Measurements from ENCODE around the gene CDH4. TPM values are rescaled to one million over a fixed set of nuclear protein-coding genes. Genes with fewer than 3 reads are reported as not detected.

Gene CDH4
- total RNA-seq, 1 donor from 2014 or later, result 0.17 TPM

DNA sequence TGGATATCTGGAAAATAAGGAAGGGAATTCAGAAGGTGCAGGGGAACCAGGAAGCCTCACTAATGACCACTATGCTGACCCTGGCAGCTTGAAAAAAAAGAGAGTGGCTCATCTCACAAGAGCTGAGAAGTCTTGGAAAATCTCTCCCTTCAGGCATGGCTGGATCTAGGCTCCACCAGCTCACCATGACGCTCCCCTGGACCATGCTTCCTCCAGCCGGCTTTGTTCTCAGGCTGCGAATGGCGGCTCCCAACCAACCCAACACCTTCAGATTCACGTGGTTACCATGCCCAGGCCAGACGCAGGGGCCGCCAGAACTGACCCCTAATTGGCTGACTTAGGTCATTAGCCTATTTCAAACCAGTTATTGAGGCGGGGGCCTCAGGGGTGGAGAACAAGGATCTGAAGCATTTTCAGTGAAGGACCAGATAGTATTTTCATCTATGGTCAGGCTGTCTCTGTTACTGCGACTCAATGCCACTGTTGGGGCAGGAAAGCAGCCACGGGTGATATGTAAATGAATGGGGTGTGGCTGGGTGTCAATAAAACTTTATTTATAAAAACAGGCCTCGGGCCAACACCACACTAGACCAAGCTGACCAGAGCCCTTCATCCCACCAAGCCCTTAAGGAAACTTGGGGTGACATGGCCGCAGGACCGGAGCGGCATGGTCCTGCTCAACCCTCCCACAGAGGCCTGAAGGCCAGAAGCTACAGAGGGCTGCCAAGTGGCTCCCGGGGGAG, 653.9 kb downstream of the CDH4 start:
- DNase-seq, result no peak

DNA sequence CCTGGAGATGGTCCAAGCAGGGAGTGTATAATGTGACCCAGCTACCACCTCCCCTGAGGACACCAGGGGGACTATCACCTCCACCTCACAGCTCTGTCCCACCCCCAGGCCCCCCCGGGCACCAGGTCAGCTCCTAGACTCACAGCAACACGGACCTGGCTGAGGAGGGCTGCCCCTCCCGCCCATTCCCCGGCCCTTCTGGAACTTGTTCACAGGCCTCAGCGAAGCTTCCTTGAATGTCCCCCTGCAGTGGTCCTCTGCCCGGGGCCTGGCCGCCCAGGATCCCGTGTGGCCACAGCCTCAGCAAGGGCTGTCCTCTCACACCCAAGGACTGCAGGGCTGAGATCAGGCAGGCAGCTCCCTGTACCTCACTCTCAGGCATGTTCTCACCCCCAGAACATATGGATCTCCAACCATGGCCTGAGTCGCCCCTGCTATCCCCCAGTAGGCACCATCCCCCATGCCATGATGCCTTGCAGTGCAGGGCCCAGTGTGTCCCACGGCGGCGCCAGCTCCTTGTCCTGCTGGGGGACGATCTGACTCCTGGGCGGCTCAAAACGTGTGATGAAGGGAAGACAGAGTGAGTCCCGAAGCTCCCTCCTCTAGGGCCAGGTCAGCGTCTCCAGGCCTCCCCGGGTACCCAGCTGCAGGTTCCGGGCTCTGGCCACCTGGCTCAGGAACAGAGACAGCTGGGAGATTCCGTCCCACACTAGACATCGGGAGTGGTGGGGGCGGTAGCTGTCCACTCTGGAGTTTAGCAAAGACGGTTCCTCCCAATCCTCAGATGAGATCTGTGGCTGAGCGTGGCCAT, 655.2 kb downstream of the CDH4 start:
- no peak for DNase-seq

DNA sequence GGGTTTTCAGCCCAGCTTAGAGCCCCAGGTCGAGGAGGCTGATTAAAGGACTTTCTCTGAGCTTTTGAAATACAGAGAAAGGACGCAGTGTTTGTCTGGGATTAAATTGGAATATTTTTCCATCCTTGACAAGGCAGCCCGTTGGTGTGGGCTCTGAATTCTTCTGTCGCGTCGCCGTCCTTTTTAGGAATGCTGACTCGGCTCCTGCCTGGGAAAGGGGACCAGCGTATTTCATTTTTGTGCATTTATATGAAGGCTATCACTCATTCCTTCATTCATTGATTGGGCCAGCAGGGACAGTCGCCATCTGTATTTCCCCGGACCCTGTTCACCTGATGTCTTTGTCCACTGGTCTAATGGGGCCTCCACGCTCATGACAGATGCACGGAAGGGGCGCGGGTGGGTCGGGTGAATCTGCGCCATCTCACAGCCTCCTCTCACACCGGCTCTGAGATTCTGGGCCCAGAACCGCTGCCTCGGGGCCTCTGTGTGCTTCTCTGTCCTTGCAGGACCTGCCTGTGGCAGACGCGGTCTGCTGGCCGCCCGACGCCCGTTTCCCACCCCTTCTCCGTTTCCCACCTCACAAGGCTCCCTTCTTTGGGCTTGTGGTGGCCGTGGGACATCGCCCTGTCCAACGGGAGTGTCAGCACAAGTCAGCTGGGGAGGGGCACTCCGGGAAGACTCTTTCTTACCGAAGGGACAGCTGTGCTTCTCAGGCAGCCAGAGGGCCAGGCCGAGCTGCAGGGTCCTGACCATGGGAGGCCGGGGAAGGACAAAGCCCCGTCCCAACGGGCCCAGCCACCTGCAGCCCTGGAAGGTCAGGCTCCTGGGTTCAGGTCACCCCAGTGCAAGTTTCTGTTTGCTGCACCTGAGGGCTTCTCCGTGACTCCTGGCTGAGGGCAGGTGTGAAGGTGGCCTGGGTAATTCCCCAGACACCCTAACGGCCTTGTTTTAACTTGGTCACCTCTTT, 656.3 kb downstream of the CDH4 start:
- no peak for DNase-seq

DNA sequence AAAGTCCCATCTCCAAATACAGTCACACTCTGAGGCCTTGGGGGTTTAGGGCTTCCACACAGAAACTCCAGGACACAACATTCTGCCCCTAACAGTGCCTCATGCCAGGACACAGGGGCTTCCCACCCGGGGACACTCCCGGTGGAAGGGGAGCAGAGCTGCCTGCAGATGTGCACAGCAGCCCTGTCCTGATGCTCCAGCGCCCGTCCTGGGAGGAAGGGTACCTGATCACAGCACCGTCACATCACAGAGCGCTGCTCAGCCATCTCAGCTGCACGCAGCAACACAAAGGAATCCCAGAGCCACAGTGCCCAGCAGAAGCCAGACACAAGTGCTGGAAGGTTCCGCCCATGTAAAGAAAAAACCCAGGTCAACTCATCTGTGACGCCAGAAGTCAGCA, 657.0 kb downstream of the CDH4 start:
- DNase-seq, result no peak

DNA sequence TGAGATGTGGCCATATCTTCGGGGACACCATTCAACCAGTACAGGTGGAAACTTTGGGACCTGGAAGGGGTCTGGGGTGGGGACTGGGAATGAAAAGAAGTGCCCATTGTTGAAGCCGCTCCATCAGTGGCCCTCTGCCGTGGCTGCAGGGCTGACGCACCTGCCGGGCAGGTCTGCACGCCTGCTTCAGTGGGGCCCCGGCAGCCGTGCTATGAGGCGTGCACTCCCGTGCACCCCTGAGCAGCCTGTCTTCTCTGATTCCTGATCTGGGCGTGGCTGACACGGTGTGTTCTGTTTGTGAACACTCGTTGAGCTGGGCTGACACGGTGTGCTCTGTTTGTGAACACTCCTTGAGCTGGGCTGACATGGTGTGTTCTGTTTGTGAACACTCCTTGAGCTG, 657.8 kb downstream of the CDH4 start:
- DNase-seq, result no peak

DNA sequence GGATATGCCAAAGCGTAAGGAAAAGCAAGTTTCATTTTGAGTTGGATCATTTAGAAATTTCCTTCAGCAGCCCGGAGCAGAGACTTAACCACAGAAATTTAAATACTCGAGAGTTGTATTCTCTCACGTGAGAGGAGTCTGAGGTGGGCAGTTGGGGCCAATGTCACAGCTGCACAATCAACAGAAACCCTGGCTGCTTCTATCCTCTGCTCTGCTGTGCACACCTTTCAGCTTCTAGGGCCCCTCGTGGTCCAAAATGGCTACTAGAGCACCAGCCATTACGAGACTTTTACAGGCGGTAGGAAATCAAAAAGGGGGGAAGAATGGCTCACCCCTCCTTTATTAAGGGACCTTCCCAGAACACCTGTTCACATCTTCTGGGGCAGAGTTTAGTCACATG, 659.8 kb downstream of the CDH4 start:
- DNase-seq, result no peak

DNA sequence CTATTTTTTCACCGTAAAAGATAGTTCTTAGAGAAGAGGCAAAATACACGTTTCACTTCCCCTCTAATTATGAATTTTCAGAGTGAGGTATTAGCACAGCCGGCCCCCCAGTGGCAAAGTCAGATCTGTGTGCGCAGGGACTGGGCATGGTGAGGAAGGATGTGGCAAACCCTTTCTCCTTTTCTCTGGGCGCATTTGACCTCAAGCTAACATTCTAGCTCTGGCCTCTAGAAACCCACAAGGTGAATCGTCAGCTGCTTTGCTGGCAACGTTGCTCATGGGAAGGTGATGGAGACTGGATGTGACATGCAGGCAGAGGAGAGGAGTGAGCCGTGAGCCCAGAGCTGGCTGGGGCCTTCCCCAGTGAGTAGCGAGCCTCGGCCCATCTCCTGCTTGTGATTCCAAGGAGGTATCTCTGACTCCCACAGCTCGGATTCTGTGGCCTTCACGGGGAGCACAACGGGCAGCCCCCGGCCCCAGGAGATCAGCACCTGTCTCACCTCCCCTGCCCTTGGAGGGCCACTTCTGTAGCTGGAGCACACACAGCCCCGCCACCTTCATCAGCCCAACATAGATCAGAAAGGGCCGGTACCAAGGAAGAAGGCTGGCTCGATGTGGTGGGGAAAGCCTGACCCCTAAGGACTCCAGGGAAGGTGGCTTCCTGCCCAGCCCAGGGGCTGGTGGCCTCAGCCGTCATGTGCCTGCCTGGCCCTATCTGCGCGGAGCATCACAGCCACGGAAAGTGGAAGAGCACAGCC, 660.8 kb downstream of the CDH4 start:
- DNase-seq, result no peak

DNA sequence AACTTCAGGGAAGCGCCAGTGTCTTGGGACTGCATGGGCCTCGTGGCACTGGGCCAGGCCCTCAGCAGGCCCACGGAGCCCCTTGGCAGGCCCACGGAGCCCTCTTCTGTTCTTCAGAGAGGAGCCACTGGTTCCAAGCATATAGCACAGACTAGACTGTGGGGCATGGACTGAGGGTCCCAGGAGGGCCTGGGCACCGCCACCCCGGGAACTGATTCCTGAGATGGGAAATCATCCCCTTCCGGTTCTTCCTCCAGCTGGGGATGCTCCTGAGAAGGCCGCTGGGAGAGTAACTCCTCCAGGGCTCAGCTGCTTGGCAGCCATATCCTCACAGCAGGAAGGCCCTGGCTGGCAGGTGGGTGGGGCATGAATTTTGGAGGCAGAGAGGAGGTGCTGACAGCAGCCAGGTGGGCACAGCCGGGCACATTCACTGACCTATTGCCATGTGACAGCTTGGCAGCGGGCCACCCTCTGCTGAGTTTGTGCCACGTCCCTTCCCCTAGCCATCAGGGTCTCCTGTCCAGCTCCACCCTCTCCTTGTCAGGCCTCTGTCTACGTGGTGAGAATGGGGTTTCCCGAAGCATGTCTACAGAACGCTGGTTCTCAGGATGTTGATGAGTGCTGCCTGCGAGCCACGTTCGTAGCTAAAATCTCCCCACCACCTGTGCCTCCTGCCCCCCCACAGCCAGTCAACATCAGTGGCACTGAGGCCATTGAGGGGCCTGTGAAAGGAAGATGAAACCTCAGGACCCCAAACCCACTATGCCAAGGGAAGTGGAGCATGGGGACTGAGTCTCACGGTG, 661.6 kb downstream of the CDH4 start:
- no peak for DNase-seq

DNA sequence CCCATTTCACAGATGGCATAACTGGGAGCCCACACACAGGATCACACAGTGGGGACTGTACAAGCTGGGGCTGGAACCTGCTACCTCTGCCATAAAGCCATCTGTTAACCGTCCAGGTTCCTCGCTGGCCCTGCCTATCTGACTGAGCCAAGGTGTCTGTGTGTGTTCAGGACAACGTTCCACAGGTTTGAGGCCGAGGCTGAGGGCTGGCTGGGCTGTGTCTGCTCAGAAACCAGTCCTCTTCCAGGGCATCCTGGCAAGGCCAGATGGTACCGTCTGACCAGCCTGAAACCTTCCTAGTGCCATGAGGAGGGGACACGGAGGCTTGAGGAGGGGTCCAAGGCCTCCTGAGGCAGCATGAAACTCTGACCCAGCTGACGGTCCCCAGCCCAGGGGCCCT, 663.0 kb downstream of the CDH4 start:
- no peak for DNase-seq

DNA sequence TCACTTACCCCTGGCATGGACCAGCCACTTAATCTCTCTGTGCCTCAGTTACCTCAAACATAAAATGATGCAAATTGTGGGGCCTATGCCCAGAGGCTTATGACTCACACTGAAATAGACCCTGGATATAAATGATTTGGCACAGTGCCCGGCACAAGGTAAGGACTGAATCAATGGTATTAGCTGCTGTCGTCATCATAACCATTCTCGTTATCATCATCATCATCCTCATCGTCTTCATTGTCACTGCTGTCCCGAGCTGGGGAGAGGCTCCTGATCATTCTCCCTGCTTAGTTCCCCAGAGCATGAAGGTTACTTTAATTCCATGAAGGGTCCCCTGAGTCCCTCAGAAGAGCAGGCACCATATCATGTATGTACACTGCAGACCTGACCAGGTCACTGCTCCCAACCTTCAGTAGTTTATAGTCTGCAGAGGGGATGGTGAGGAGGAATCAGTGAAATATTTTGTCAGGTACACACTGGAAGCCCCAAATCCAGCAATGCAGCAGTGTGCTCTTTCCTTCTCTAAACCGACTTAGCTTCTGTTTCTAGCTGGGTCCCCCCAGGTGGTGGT, 664.3 kb downstream of the CDH4 start:
- no peak for DNase-seq

DNA sequence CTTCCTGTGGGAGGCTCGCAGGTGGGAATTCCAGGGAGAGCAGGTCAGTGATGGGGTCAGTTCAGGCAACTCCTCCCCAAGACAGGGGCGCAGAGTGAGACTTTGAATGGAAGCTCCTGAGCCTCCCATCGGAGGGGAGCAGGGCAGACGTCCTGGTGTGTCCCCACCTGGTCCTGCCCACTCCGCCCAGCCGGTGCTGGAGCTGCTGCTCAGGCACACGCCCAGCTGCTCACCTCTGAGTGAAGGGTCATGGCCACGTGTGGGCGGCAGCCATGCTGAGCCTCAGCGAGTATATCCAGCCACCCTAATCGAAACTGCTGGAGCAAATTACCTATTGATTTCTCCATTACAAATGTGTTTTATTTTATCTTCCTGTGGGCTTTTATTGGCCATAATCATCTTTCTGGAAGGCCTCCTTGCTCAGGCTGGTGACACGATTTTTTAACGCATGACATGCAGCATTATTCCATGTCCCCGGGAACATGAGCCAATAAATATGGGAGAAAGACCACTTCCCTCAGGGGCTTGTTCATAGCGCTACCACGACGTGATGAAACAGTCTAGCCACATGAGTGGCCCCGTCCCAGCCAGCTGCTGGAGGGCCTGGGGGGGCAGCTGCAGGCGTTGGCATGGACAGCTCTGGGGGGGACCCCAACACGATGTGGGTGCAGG, 665.5 kb downstream of the CDH4 start:
- DNase-seq, result no peak

DNA sequence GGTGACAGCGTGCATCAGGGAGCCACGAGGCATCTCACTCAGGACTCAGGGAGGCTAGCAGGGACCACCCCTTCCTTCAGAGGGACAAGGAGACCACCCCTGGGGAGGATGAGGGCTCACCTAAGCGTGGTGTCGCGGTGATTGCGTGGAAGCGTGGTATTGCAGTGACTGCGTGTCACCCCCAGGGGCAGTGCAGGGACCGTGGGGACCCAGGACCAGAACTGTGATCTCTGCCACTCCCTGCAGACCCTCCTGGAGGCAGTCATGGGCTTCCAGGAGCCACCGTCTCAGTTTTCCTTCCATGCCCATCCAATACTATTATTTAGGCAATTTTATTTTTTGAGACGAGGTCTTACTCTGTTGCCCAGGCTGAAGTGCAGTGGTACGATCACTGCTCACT, 666.5 kb downstream of the CDH4 start:
- no peak for DNase-seq

DNA sequence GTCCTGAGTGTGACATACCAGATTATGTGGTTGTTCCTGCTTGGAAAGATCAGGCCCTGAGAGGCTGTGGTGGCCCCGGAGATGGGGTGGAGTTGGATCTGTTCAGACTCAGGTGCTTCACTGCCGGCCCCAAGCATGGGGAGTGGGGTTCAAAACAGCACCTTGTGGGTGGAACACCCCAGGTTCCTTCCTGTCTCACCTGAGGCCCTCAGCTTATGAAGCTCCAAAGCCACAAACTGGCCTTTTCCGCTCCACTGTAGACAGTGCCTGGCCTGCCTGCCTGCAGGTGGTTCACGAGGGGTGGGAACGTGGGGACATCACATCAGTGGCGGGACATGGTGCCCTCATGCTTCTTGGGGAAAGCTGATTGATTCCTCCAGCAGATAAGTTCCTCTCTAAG, 667.2 kb downstream of the CDH4 start:
- DNase-seq, result no peak

DNA sequence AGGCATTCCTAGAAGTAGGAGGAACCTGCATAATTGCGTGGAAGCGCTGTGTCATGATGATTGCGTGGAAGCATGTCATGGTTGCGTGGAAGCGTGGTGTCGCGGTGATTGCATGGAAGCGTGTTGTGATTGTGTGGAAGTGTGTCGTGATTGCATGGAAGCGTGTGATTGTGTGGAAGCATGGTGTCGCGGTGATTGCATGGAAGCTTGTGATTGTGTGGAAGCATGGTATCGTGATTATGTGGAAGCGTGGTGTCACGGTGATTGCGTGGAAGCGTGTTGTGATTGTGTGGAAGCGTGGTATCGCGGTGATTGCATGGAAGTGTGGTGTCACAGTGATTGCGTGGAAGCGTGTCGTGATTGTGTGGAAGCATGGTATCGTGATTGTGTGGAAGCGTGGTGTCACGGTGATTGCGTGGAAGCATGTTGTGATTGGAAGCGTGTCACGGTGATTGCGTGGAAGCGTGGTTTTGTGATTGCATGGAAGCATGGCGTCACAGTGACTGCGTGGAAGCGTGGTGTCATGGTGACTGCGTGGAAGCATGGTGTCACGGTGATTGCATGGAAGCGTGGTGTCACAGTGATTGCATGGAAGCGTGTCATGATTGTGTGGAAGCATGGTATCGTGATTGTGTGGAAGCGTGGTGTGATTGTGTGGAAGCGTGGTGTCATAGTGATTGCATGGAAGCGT, 667.8 kb downstream of the CDH4 start:
- no peak for DNase-seq

DNA sequence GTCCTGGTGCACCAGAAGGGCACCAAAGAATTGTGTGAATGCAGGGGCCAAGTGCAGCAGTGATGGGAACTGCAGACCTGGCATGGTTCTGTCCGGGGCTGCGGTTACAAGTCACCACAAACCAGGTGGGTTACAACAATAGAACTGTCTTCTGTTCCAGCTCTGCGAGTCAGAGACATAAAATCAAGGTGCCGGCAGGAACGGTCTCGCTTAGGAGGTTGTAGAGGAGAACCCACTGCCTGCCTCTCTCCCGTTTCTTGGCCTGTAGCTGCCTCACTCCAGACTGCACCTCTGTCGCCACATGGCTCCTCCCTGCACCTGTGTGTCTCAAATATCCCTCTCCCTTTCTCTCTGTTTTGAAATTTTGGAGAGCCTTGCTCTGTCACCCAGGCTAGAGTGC, 670.4 kb downstream of the CDH4 start:
- DNase-seq, result no peak

DNA sequence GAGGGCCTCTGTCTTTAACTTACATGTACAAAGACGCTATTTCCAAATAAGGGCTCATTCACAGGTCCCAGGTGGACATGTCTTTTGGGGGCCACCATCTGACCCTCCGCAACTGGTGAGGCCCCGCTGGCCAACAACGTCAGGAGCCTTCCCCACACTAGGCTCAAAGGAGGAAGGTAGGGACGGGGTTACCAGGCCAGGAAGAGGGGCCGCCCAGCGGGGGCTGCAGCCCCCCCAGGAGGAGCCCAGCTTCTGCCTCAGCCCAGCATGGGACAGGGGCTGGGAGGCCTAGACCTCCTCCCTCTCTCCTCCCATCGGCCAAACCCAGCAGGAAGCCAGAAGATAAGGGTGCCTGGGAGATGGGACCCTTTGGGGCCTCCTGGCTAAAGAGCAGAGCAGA, 670.9 kb downstream of the CDH4 start:
- DNase-seq, result no peak

DNA sequence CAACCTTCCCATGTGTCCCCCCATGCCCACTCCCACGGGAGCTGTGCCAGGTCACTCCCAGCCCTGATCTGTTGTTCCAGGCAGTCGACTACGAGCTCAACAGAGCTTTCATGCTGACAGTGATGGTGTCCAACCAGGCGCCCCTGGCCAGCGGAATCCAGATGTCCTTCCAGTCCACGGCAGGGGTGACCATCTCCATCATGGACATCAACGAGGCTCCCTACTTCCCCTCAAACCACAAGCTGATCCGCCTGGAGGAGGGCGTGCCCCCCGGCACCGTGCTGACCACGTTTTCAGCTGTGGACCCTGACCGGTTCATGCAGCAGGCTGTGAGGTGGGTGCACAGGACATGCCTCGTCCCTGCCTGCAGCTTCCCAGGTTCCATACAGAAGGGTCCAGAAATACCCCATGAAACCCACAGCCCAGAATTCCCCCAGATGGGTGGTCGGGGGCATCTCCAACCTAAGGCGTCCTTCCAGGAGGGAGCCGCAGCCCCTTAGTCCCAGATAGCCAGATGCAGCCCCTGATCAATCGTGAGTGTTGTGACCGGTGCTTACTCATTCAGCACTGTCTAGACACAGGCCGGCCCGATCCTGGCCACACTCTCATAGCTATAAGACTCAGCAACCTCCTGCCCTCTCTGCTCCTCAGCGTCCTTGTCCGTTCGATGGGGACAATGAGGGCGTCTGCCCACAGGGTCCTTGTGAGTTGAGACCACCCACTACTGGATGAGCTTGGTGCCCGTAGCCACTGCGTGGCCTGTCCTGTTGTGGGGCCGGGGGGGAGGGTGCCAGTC, 671.5 kb downstream of the CDH4 start:
- no peak for DNase-seq

DNA sequence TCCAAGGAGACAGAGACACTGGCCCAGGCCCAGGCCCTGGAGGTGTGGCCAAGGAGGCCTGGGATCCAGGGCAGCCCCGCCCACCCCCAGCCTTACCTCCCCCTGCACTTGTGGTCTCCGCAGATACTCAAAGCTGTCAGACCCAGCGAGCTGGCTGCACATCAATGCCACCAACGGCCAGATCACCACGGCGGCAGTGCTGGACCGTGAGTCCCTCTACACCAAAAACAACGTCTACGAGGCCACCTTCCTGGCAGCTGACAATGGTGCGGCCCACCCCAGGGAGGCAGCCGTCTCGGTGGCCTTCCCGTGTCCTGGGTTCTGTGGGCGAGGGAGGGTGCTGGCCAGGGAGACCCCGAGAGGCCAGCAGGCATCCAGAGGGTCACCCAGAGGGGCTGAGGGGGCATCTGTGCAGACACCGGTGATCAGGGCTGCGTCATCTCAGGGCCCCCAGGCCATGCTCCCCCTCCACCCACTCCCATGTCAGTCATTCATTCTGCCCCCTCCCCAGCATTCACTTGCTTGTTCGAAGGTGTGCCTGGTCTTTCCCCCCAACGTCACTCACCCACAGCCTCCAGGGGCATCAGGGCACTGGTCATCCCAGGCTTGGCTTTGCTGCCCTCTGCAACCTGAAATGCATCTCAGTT, 672.3 kb downstream of the CDH4 start:
- DNase-seq, result no peak

Measured in dermis blood vessel endothelial cell (primary cell).